Esophagus muscularis mucosa (tissue), 4 donors: Measurements from ENCODE around the gene RAB29.

Experiments
- EP300 ChIP-seq: sonication (generic); formaldehyde crosslinking; IDR thresholded peaks from one replicate; pipeline ENCODE4 v1.6.1; 2017; ENCODE audit warnings: antibody characterized with exemption
- POLR2A ChIP-seq: fragments of 450-650 bp; IDR thresholded peaks from one replicate; pipeline ENCODE4 v1.6.1; 2017; ENCODE audit warnings: antibody characterized with exemption, moderate library complexity, mild to moderate bottlenecking, low read depth
- POLR2AphosphoS5 ChIP-seq, 2 donors: sonication (generic); formaldehyde crosslinking; IDR thresholded peaks; one replicate each; pipeline ENCODE4 v1.6.1; 2017; ENCODE audit warnings: antibody characterized with exemption in 2 of 2
- TF ChIP-seq, protein P1 (sequence below), 3 experiments: fragments of 200-600 bp in 2 of 3; fragments of 450-650 bp in 1 of 3; sonication (generic) in 2 of 3; IDR thresholded peaks; one replicate each; pipeline ENCODE4 v1.5.1; 2017 to 2019; ENCODE audit warnings: antibody characterized with exemption in 3 of 3, mild to moderate bottlenecking in 2 of 3, moderate library complexity in 1 of 3

- TF ChIP-seq, protein P1, sequence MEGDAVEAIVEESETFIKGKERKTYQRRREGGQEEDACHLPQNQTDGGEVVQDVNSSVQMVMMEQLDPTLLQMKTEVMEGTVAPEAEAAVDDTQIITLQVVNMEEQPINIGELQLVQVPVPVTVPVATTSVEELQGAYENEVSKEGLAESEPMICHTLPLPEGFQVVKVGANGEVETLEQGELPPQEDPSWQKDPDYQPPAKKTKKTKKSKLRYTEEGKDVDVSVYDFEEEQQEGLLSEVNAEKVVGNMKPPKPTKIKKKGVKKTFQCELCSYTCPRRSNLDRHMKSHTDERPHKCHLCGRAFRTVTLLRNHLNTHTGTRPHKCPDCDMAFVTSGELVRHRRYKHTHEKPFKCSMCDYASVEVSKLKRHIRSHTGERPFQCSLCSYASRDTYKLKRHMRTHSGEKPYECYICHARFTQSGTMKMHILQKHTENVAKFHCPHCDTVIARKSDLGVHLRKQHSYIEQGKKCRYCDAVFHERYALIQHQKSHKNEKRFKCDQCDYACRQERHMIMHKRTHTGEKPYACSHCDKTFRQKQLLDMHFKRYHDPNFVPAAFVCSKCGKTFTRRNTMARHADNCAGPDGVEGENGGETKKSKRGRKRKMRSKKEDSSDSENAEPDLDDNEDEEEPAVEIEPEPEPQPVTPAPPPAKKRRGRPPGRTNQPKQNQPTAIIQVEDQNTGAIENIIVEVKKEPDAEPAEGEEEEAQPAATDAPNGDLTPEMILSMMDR (IDR thresholded peaks at IDR 0.05) = no peak
- TF ChIP-seq POLR2AphosphoS5 (IDR thresholded peaks at IDR 0.05) (no peak), POLR2A (no peak), EP300 (no peak)
Observed at GRCh38 chr1:205785446-205785845, 10.2 kb upstream of the RAB29 start.
